DMS153 treated with DMSO at 0.1 percent for 48 hours (cell line): ENCODE results near the gene PELI3.

Source experiments
- DNase-seq: peaks from one replicate; lab custom pipeline; 2025; ENCODE audit not compliant: unreplicated experiment; lab: John Stamatoyannopoulos, UW

Gene PELI3

GRCh38 chr11:66497206-66497605 lies 30.5 kb downstream of the PELI3 start:
- no peak for DNase-seq

- no peak for DNase-seq
Observed at GRCh38 chr11:66498506-66498905, 31.8 kb downstream of the PELI3 start.

- no peak for DNase-seq
Observed at GRCh38 chr11:66505276-66505816, 38.6 kb downstream of the PELI3 start.

DNA sequence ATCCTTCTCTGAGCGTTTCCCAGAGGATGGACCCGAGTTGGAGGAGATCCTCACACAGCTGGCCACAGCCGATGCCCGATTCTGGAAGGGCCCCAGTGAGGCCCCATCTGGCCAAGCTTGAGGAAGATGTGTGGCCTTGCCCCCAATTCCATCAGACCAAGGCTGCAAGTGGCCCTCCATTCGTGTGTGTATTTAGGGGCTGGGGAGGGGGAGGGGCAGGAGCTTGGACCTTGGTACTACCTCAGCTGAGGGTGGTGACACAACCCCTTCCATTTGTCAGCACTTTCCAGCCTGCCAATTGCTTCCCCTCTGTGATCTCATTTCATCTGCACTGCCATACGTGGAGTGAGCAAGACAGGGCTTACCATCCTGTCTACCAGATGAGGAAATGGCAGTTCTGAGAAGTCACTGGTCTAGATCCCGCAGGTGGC lies 42.4 kb downstream of the PELI3 start:
- no peak for DNase-seq

GRCh38 chr11:66510271-66510989 lies 43.7 kb downstream of the PELI3 start, which contains the start of gene BBS1:
TSS of gene BBS1 (plus strand) at chr11:66510635. CDS start at chr11:66510660, 25 bp downstream.
- DNase-seq: peak; percentile 54

GRCh38 chr11:66510990-66511339 lies 44.3 kb downstream of the PELI3 start:
- DNase-seq: no peak

DNA sequence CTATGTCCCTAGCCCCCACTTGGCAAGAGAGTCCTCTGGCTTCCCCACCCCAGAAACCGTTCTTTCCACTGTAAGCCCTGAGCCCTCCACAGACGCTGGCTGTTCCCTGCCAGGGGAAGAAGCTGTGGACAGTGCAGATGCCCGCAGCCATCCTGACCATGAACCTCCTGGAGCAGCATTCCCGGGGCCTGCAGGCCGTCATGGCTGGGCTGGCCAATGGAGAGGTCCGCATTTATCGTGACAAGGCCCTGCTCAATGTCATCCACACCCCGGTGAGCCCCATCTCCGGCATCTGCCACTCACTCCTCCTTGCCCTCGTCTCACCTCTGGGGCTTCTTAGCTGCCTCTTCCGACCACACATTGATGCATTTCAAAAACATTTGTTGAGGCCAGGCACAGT lies 56.9 kb downstream of the PELI3 start:
- DNase-seq: no peak

DNA sequence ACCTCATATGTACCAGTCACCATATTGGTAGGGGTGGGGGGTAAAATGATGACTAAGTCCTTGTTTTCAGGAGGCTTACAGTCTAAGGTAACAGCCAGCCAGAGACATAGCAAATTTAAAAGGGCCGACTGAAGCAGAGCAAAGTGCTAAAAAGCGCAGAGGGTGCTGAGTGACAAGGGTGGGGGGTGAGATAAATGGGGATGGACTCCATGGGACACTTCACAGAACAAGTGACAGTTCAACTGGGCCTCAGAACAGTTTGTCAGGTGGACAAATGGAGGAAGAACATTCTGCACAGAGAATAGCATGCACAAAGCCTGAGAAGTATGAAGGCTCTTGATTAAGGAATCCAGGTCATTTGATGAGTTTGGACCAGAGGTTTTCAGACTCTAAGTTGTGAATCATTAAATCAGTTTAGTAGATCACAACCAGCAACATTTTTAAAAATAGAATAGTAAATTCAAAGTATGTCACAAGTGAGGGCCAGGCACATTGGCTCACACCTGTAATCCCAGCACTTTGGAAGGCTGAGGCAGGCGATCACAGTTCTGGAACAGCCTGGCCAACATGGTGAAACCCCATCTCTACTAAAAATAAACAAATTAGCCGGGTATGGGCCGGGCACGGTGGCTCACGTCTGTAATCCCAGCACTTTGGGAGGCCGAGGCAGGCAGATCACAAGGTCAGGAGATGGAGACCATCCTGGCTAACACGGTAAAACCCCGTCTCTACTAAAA lies 57.8 kb downstream of the PELI3 start:
- no peak for DNase-seq
